ENCODE results near the gene SPATA31E1.

DNA sequence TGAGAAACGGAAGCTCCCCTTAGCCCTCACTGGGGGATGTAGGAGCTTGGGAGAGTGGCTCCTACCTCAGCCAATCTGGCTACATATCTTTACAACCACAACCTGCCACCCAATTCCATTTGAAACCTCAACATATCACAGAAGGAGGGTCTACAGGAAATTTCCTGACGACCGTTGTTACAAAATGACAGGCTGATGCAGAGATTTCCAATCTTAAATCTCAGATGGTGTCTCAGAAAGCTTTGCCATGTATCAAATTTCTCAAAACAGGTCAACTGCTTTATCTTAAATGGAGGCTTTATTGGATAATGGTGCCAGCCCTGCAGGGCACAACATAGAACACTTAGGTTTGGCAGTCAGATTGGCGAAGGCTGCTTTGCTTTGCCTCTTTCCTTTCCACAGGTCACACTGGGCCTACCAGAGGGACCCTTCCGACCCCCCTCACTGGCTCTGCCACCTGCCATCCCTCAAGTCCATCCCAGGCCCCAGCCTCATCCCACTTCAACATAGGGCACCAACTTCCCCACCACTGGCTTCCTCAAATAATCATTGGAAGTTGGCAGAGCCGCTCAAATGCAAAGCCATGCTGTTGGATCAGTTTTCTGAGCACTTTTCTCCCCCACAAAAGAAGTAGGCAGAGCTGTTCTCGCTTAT lies 11.1 kb upstream of the SPATA31E1 start:
- TF ChIP-seq, protein P1, sequence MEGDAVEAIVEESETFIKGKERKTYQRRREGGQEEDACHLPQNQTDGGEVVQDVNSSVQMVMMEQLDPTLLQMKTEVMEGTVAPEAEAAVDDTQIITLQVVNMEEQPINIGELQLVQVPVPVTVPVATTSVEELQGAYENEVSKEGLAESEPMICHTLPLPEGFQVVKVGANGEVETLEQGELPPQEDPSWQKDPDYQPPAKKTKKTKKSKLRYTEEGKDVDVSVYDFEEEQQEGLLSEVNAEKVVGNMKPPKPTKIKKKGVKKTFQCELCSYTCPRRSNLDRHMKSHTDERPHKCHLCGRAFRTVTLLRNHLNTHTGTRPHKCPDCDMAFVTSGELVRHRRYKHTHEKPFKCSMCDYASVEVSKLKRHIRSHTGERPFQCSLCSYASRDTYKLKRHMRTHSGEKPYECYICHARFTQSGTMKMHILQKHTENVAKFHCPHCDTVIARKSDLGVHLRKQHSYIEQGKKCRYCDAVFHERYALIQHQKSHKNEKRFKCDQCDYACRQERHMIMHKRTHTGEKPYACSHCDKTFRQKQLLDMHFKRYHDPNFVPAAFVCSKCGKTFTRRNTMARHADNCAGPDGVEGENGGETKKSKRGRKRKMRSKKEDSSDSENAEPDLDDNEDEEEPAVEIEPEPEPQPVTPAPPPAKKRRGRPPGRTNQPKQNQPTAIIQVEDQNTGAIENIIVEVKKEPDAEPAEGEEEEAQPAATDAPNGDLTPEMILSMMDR (conservative IDR thresholded peaks at IDR 0.05; ENCODE audit: low read depth, low read length) = no peak
- no peak for TF ChIP-seq EZH2 (IDR thresholded peaks at IDR 0.05; ENCODE audit: borderline replicate concordance, low read depth, low read length, poor library complexity, severe bottlenecking)

Data from A673 (cell line).